ENCODE data around the gene GALNT7.

Gene GALNT7

GRCh38 chr4:173145131-173145530 is 23.5 kb upstream of the GALNT7 start:
- DNase-seq (ENCODE audit: low read depth): no peak
- no peak overlapping the region for H3K4me3 ChIP-seq (ENCODE audit: low read depth, low read length)
- no peak for TF ChIP-seq CTCF (IDR thresholded peaks at IDR 0.05; ENCODE audit: low read depth, low read length)
- TF ChIP-seq, protein P1, sequence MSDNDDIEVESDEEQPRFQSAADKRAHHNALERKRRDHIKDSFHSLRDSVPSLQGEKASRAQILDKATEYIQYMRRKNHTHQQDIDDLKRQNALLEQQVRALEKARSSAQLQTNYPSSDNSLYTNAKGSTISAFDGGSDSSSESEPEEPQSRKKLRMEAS (IDR thresholded peaks at IDR 0.05; ENCODE audit: low read depth, low read length): no peak
- TF ChIP-seq MYC (IDR thresholded peaks at IDR 0.05; ENCODE audit: low read depth, low read length): no peak
- no peak for TF ChIP-seq POLR2A (IDR thresholded peaks at IDR 0.05; ENCODE audit: extremely low read depth, insufficient read length)

DNA sequence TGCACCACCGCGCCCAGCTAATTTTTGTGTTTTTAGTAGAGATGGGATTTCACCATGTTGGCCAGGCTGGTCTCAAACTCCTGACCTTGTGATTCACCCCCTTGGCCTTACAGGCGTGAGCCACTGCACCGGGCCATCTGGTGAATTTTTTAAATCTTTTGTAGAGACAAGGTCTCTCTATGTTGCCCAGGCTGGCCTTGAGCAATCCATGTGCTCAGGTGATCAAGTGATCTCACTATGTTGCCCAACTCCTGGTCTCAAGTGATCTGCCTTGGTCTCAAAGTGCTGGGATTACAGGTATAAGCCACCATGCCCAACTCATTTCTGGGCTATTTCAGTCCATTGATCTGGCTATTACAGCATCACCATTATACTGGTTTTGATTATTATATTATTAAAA is 22.2 kb upstream of the GALNT7 start:
- no peak for DNase-seq (ENCODE audit: low read depth)
- no peak for TF ChIP-seq POLR2A (IDR thresholded peaks at IDR 0.05; ENCODE audit: extremely low read depth, insufficient read length)
- no peak for TF ChIP-seq MYC (IDR thresholded peaks at IDR 0.05; ENCODE audit: low read depth, low read length)
- TF ChIP-seq CTCF (IDR thresholded peaks at IDR 0.05; ENCODE audit: low read depth, low read length): no peak
- TF ChIP-seq, protein P1 (IDR thresholded peaks at IDR 0.05; ENCODE audit: low read depth, low read length): no peak
- H3K4me3 ChIP-seq (ENCODE audit: low read depth, low read length): no peak overlapping the region

- TF ChIP-seq CTCF (IDR thresholded peaks at IDR 0.05; ENCODE audit: low read depth, low read length): no peak
- TF ChIP-seq, protein P1 (IDR thresholded peaks at IDR 0.05; ENCODE audit: low read depth, low read length): no peak
- TF ChIP-seq POLR2A (IDR thresholded peaks at IDR 0.05; ENCODE audit: extremely low read depth, insufficient read length): no peak
- TF ChIP-seq MYC (IDR thresholded peaks at IDR 0.05; ENCODE audit: low read depth, low read length): no peak
- H3K4me3 ChIP-seq (ENCODE audit: low read depth, low read length): no peak overlapping the region
- no peak for DNase-seq (ENCODE audit: low read depth)
These were observed 17.1 kb upstream of the GALNT7 start for GRCh38 chr4:173151496-173151895.

GRCh38 chr4:173152104-173152503 is 16.5 kb upstream of the GALNT7 start:
- H3K4me3 ChIP-seq (ENCODE audit: low read depth, low read length): no peak overlapping the region
- TF ChIP-seq CTCF (IDR thresholded peaks at IDR 0.05; ENCODE audit: low read depth, low read length) (no peak), MYC (IDR thresholded peaks at IDR 0.05; ENCODE audit: low read depth, low read length) (no peak), POLR2A (IDR thresholded peaks at IDR 0.05; ENCODE audit: extremely low read depth, insufficient read length) (no peak)
- TF ChIP-seq, protein P1 (IDR thresholded peaks at IDR 0.05; ENCODE audit: low read depth, low read length): no peak
- no peak for DNase-seq (ENCODE audit: low read depth)

GRCh38 chr4:173153445-173153844 is 15.2 kb upstream of the GALNT7 start:
- no peak overlapping the region for H3K4me3 ChIP-seq (ENCODE audit: low read depth, low read length)
- DNase-seq (ENCODE audit: low read depth): no peak
- TF ChIP-seq POLR2A (IDR thresholded peaks at IDR 0.05; ENCODE audit: extremely low read depth, insufficient read length) (no peak), CTCF (IDR thresholded peaks at IDR 0.05; ENCODE audit: low read depth, low read length) (no peak), MYC (IDR thresholded peaks at IDR 0.05; ENCODE audit: low read depth, low read length) (no peak)
- TF ChIP-seq, protein P1 (IDR thresholded peaks at IDR 0.05; ENCODE audit: low read depth, low read length): no peak

- H3K4me3 ChIP-seq (ENCODE audit: low read depth, low read length): no peak overlapping the region
- TF ChIP-seq CTCF (IDR thresholded peaks at IDR 0.05; ENCODE audit: low read depth, low read length) (no peak), POLR2A (IDR thresholded peaks at IDR 0.05; ENCODE audit: extremely low read depth, insufficient read length) (no peak), MYC (IDR thresholded peaks at IDR 0.05; ENCODE audit: low read depth, low read length) (no peak)
- TF ChIP-seq, protein P1 (IDR thresholded peaks at IDR 0.05; ENCODE audit: low read depth, low read length): no peak
- DNase-seq (ENCODE audit: low read depth): no peak
These were observed 8.8 kb upstream of the GALNT7 start for GRCh38 chr4:173159791-173160190.
